Measurements from ENCODE around the gene CFAP46. TPM values are rescaled to one million over a fixed set of nuclear protein-coding genes. Genes with fewer than 3 reads are reported as not detected.

The CFAP46 gene
- total and polyA plus RNA-seq, 12 donors = 0.15 to 5.5 (median 1.1) TPM; not detected in 3

DNA sequence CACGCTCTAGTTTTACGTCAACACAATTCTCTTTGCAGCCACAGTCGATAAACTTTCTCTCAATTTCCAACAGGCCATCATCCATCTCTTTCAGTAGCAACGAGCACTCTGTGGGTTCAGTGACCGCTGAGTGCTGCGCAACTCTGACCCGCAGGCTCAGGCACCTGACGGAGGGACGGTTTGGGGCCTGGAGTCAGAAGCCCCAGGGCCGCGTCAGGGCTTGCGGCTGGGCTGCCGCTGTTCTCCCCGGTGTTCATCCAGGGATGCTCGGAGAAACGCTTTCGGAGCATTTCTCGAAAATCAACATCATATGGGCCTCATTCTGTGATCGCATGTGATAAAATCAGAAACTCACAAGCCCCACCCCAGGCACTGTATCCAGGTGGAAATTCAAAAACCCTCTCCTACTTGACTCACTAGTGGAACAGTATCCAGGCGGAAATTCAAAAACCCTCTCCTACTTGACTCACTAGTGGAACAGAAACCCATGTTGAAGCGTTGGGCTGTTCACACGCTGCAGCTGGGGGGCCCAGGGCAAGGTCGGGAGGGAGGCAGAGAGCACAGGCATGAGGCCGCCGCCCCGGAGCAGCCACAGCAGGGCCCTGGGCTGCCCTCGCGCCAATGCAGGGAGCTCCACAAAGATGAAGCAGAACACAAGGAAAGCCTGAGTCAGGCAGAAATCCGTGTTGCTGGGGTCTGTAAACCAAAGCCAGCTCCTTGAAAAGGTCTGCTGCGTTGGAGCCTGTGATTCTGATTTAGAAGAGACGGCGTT, 83.1 kb downstream of the CFAP46 start:
- DNase-seq = peak in 1 of 7 donors; percentile 7
- H3K27ac ChIP-seq = no peak overlapping the region
- H3K36me3 ChIP-seq (replicated peaks in 1 of 2) = no peaks in the 10 kb centered on the region
- H3K4me3 ChIP-seq = no peak overlapping the region
- intact Hi-C loops (cut with DNase I) = no loop called here
- no peaks in the 10 kb centered on the region for H3K9me3 ChIP-seq (replicated peaks in 1 of 3)
- 85 to 89% (median 86%) methylated on average over 24 to 32 of the region's 32 CpGs for WGBS, 4 donors
- no peaks in the 10 kb centered on the region for H3K4me1 ChIP-seq (replicated peaks in 1 of 2)
- peaks cover 8% of the 10 kb centered on the region for H3K27me3 ChIP-seq
- TF ChIP-seq POLR2A (IDR thresholded peaks at IDR 0.05) (no peak), CTCF (IDR thresholded peaks at IDR 0.05) (no peak)

- intact Hi-C loops (cut with DNase I) = no loop called here
- Histone ChIP-seq H3K27ac (no peak overlapping the region), H3K4me1 (replicated peaks in 1 of 2) (no peaks in the 10 kb centered on the region), H3K27me3 (peaks cover 8% of the 10 kb centered on the region), H3K36me3 (replicated peaks in 1 of 2) (no peaks in the 10 kb centered on the region), H3K4me3 (no peak overlapping the region), H3K9me3 (replicated peaks in 1 of 3) (no peaks in the 10 kb centered on the region)
- 83 to 92% (median 89%) methylated on average over 23 to 45 of the region's 45 CpGs for WGBS, 4 donors
- TF ChIP-seq CTCF (IDR thresholded peaks at IDR 0.05) (no peak), POLR2A (IDR thresholded peaks at IDR 0.05) (no peak)
- DNase-seq = peak in 1 of 7 donors; percentile 9
Measured at GRCh38 chr10:132858121-132859081, 84.0 kb downstream of the CFAP46 start.

- DNase-seq = peak in 1 of 7 donors; percentile 7
- no peak overlapping the region for H3K27ac ChIP-seq
- no peak overlapping the region for H3K4me3 ChIP-seq
- TF ChIP-seq CTCF (IDR thresholded peaks at IDR 0.05) (no peak), POLR2A (IDR thresholded peaks at IDR 0.05) (no peak)
- H3K9me3 ChIP-seq (replicated peaks in 1 of 3) = no peaks in the 10 kb centered on the region
- H3K27me3 ChIP-seq = peaks cover 3% of the 10 kb centered on the region
- intact Hi-C loops (cut with DNase I) = no loop called here
- no peaks in the 10 kb centered on the region for H3K4me1 ChIP-seq (replicated peaks in 1 of 2)
- no peaks in the 10 kb centered on the region for H3K36me3 ChIP-seq (replicated peaks in 1 of 2)
- 81 to 96% (median 90%) methylated on average over 10 to 13 of the region's 13 CpGs for WGBS, 4 donors
Measured at GRCh38 chr10:132856869-132857524, 85.4 kb downstream of the CFAP46 start.

GRCh38 chr10:132855889-132856288, 86.5 kb downstream of the CFAP46 start:
- no peak for DNase-seq
- no peaks in the 10 kb centered on the region for H3K27me3 ChIP-seq
- no peak overlapping the region for H3K27ac ChIP-seq
- no peaks in the 10 kb centered on the region for H3K36me3 ChIP-seq (replicated peaks in 1 of 2)
- H3K9me3 ChIP-seq (replicated peaks in 1 of 3) = no peaks in the 10 kb centered on the region
- 76 to 86% (median 85%) methylated on average over 7 of the region's 7 CpGs for WGBS, 4 donors
- no peaks in the 10 kb centered on the region for H3K4me1 ChIP-seq (replicated peaks in 1 of 2)
- intact Hi-C loops (cut with DNase I) = no loop called here
- TF ChIP-seq CTCF (IDR thresholded peaks at IDR 0.05) (no peak), POLR2A (IDR thresholded peaks at IDR 0.05) (no peak)
- H3K4me3 ChIP-seq = no peak overlapping the region

Data from adrenal gland (tissue), 12 donors.